ENCODE measurements around the gene BLVRB. TPM values are rescaled to one million over a fixed set of nuclear protein-coding genes. Genes with fewer than 3 reads are reported as not detected.

BLVRB gene
- total RNA-seq, 2 donors from 2014 or later = 79.8 to 109 TPM

- H3K4me1 ChIP-seq = peaks cover 8% of the 10 kb centered on the region
- no peak overlapping the region for H3K27ac ChIP-seq
- ATAC-seq = no peak
- intact Hi-C loops (cut with DNase I) = no loop called here
- no peaks in the 10 kb centered on the region for H3K36me3 ChIP-seq (replicated peaks in 1 of 2; ENCODE audit: insufficient read depth in 1 of 2, low read depth in 2 of 2)
- H3K9me3 ChIP-seq = no peaks in the 10 kb centered on the region
- no peaks in the 10 kb centered on the region for H3K27me3 ChIP-seq
- WGBS, 2 donors = 58 to 59% methylated on average over 23 to 48 of the region's 49 CpGs
- no peak for TF ChIP-seq POLR2A (IDR thresholded peaks at IDR 0.05)
- no peak for TF ChIP-seq CTCF (IDR thresholded peaks at IDR 0.05)
- H3K4me3 ChIP-seq = no peak overlapping the region
- peak in 1 of 4 donors; percentile 19 for DNase-seq
These were observed 67.0 kb downstream of the BLVRB start for GRCh38 chr19:40398417-40399131.

Small RNA genes lying within 50 kb of the gene (small RNA-seq; reads per million reads assigned to genes)
- not detected for gene RF00017

Other genes with a start within 250 kb of the BLVRB start
- not detected for gene TTC9B, start 247.4 kb downstream of the BLVRB start, total RNA-seq
- not detected for gene CCNP, start 239.1 kb downstream of the BLVRB start, total RNA-seq
- gene AKT2, start 180.4 kb downstream of the BLVRB start, total RNA-seq = 10 to 100 TPM; 46.2 to 96.2 TPM
- 10 to 100 TPM in 1 of 2 donors, 1 to 10 TPM in 1; 3.9 to 19.8 TPM for gene C19orf47, start 117.3 kb downstream of the BLVRB start, total RNA-seq
- 100 to 1,000 TPM; 155 to 162 TPM for gene PLD3, start 117.0 kb downstream of the BLVRB start, total RNA-seq
- not detected for gene HIPK4, start 75.6 kb downstream of the BLVRB start, total RNA-seq
- 10 to 100 TPM in 1 of 2 donors, 1 to 10 TPM in 1; 5.7 to 14.8 TPM for gene PRX, start 52.4 kb downstream of the BLVRB start, total RNA-seq
- gene SERTAD1, start 39.8 kb downstream of the BLVRB start, total RNA-seq = 1 to 10 TPM; 6.9 to 7.3 TPM
- 10 to 100 TPM in 1 of 2 donors, 1 to 10 TPM in 1; 5.7 to 10.2 TPM for gene SERTAD3, start 21.4 kb downstream of the BLVRB start, total RNA-seq
- gene SPTBN4, start 1.3 kb upstream of the BLVRB start, total RNA-seq = 1 to 10 TPM; 1.8 to 6.3 TPM
- gene SHKBP1, start 111.1 kb upstream of the BLVRB start, total RNA-seq = 10 to 100 TPM; 43.3 to 63.6 TPM
- 100 to 1,000 TPM in 1 of 2 donors, 10 to 100 TPM in 1; 45.1 to 195 TPM for gene LTBP4, start 135.6 kb upstream of the BLVRB start, total RNA-seq
- gene NUMBL, start 224.9 kb upstream of the BLVRB start, total RNA-seq = 10 to 100 TPM in 1 of 2 donors, 1 to 10 TPM in 1; 9.1 to 73.5 TPM